Activated CD8-positive, alpha-beta memory T cell treated with anti-CD3 and anti-CD28 coated beads, Interleukin-2, amount 10 ng/mL, durations not matched to agents 7 days and 5 days (primary cell): ENCODE measurements around the gene CD81. TPM values are rescaled to one million over a fixed set of nuclear protein-coding genes. Genes with fewer than 3 reads are reported as not detected.

ENCODE experiments used
- ATAC-seq: fragments of 150-1000 bp; cut with Tn5 transposase; one replicate; pipeline ENCODE4 v1.10.0; 2021; ENCODE audit warnings: moderate library complexity
- CTCF ChIA-PET: fragments of 350-600 bp; sonication (Branson Sonifier 250); formaldehyde crosslinking; loops from one replicate; lab custom pipeline; 2021; ENCODE audit warnings: antibody characterized with exemption; lab: Charles Lee
- DNase-seq: peaks from one replicate; pipeline ENCODE4 v3.0.0-alpha.2; 2020
- H3K27ac Mint-ChIP-seq: one replicate; pipeline ENCODE4 v1.8.0; 2021; ENCODE audit warnings: mild to moderate bottlenecking, mixed read lengths
- H3K27me3 Mint-ChIP-seq: one replicate; pipeline ENCODE4 v1.8.0; 2021; ENCODE audit warnings: mixed read lengths
- H3K36me3 Mint-ChIP-seq: one replicate; pipeline ENCODE4 v1.8.0; 2021; ENCODE audit warnings: mild to moderate bottlenecking, mixed read lengths
- H3K4me1 Mint-ChIP-seq: one replicate; pipeline ENCODE4 v1.8.0; 2021; ENCODE audit warnings: mixed read lengths
- H3K4me3 Mint-ChIP-seq: one replicate; pipeline ENCODE4 v1.8.0; 2021; ENCODE audit warnings: mild to moderate bottlenecking, moderate library complexity, mixed read lengths
- H3K9me3 Mint-ChIP-seq: one replicate; pipeline ENCODE4 v1.8.0; 2022; ENCODE audit warnings: low read depth, mixed read lengths
- total RNA-seq, 2 experiments: library from RNA; stranded (reverse); gene quantifications; one replicate each; pipeline ENCODE4 v1.2.3, GENCODE V29; 2021

The CD81 gene
- total RNA-seq, 2 experiments from 2014 or later: 162 to 192 TPM

- Mint-ChIP-seq H3K4me3 (no peak overlapping the region), H3K9me3 (no peaks in the 10 kb centered on the region), H3K36me3 (no peaks in the 10 kb centered on the region), H3K27ac (no peak overlapping the region), H3K4me1 (no peaks in the 10 kb centered on the region), H3K27me3 (peaks cover 2% of the 10 kb centered on the region)
- ATAC-seq: no peak
- CTCF ChIA-PET: no interaction called here
- no peak for DNase-seq
Observed at GRCh38 chr11:2410616-2411015, 33.5 kb downstream of the CD81 start.

GRCh38 chr11:2411446-2412305 lies 34.6 kb downstream of the CD81 start:
- no peak overlapping the region for H3K4me3 Mint-ChIP-seq
- H3K4me1 Mint-ChIP-seq: no peaks in the 10 kb centered on the region
- CTCF ChIA-PET: interaction anchor here (1.2 kb wide), 1 partner anchor 107 kb away, joined by 3 read pairs; no protein-coding TSS in a partner anchor
- ATAC-seq: no peak
- DNase-seq: no peak
- no peaks in the 10 kb centered on the region for H3K36me3 Mint-ChIP-seq
- no peaks in the 10 kb centered on the region for H3K9me3 Mint-ChIP-seq
- H3K27me3 Mint-ChIP-seq: peaks cover 2% of the 10 kb centered on the region
- H3K27ac Mint-ChIP-seq: no peak overlapping the region

GRCh38 chr11:2412323-2412722 lies 35.2 kb downstream of the CD81 start:
- CTCF ChIA-PET: interaction anchor here (1.2 to 1.8 kb wide), 3 partner anchors 107 to 120 kb away, joined by 3 to 9 read pairs (median 6); no protein-coding TSS in a partner anchor

GRCh38 chr11:2413742-2414579 lies 36.9 kb downstream of the CD81 start:
- DNase-seq: no peak
- ATAC-seq: no peak
- H3K4me1 Mint-ChIP-seq: no peaks in the 10 kb centered on the region
- no peak overlapping the region for H3K4me3 Mint-ChIP-seq
- no peaks in the 10 kb centered on the region for H3K9me3 Mint-ChIP-seq
- H3K27ac Mint-ChIP-seq: no peak overlapping the region
- CTCF ChIA-PET: interaction anchor here (0.9 to 12.4 kb wide), 4 partner anchors 13 to 118 kb away, joined by 3 to 432 read pairs (median 8); partner anchors contain the start of genes C11orf21, TSPAN32 and TSSC4
- peaks cover 2% of the 10 kb centered on the region for H3K27me3 Mint-ChIP-seq
- no peaks in the 10 kb centered on the region for H3K36me3 Mint-ChIP-seq

More at GRCh38 chr11:2412323-2412722, 35.2 kb downstream of the CD81 start:
- Mint-ChIP-seq H3K9me3 (no peaks in the 10 kb centered on the region), H3K4me1 (no peaks in the 10 kb centered on the region), H3K27ac (no peak overlapping the region), H3K4me3 (no peak overlapping the region), H3K27me3 (peaks cover 2% of the 10 kb centered on the region), H3K36me3 (no peaks in the 10 kb centered on the region)
- DNase-seq: no peak
- no peak for ATAC-seq

GRCh38 chr11:2414616-2415015 lies 37.5 kb downstream of the CD81 start:
- CTCF ChIA-PET: interaction anchor here (12.4 kb wide), 1 partner anchor 112 kb away, joined by 432 read pairs; the partner anchor contains the start of genes C11orf21 and TSPAN32
- Mint-ChIP-seq H3K4me3 (no peak overlapping the region), H3K4me1 (no peaks in the 10 kb centered on the region), H3K27ac (no peak overlapping the region), H3K36me3 (no peaks in the 10 kb centered on the region), H3K9me3 (no peaks in the 10 kb centered on the region), H3K27me3 (peaks cover 2% of the 10 kb centered on the region)
- DNase-seq: no peak
- ATAC-seq: no peak

- Mint-ChIP-seq H3K9me3 (no peaks in the 10 kb centered on the region), H3K4me1 (no peaks in the 10 kb centered on the region), H3K27ac (no peak overlapping the region), H3K4me3 (no peak overlapping the region), H3K36me3 (no peaks in the 10 kb centered on the region), H3K27me3 (peaks cover 2% of the 10 kb centered on the region)
- CTCF ChIA-PET: interaction anchor here (1.1 to 12.4 kb wide), 2 partner anchors 15 to 112 kb away, joined by 4 to 432 read pairs; partner anchors contain the start of genes C11orf21, TSPAN32 and TSSC4
- no peak for DNase-seq
- ATAC-seq: no peak
Observed at GRCh38 chr11:2415171-2415570, 38.1 kb downstream of the CD81 start.

- Mint-ChIP-seq H3K27me3 (peaks cover 2% of the 10 kb centered on the region), H3K36me3 (no peaks in the 10 kb centered on the region), H3K9me3 (no peaks in the 10 kb centered on the region), H3K4me1 (no peaks in the 10 kb centered on the region), H3K27ac (no peak overlapping the region), H3K4me3 (no peak overlapping the region)
- no peak for DNase-seq
- CTCF ChIA-PET: interaction anchor here (0.6 to 12.4 kb wide), 3 partner anchors 15 to 589 kb away, joined by 3 to 432 read pairs (median 4); partner anchors contain the start of genes C11orf21, TSPAN32 and TSSC4
- ATAC-seq: no peak
Observed at GRCh38 chr11:2415601-2416380, 38.7 kb downstream of the CD81 start.

DNA sequence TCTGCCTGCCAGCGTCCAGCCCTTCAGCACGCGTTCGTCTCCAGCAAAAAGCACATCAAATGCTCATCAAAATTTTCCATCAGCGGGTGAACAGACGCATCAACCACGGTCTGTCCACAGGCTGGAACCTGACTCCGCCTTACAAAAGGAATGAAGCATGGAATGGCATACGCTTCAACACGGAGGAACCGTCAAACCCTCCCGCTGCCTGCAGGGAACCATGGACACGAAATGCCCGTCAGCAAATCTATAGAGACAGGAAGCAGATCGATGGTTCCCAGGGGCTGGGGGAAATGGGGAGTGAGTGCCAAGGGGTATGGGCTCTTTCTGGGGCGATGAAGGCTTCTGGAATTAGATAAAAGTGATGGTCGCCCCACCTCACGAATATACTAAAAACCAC lies 39.7 kb downstream of the CD81 start:
- H3K27me3 Mint-ChIP-seq: no peaks in the 10 kb centered on the region
- H3K36me3 Mint-ChIP-seq: no peaks in the 10 kb centered on the region
- ATAC-seq (no peak), DNase-seq (no peak)
- no peaks in the 10 kb centered on the region for H3K9me3 Mint-ChIP-seq
- no peak overlapping the region for H3K27ac Mint-ChIP-seq
- no peaks in the 10 kb centered on the region for H3K4me1 Mint-ChIP-seq
- CTCF ChIA-PET: interaction anchor here (0.6 to 12.4 kb wide), 6 partner anchors 17 to 588 kb away, joined by 3 to 432 read pairs (median 22); partner anchors contain the start of genes C11orf21, TSPAN32 and TSSC4
- H3K4me3 Mint-ChIP-seq: no peak overlapping the region

- Mint-ChIP-seq H3K4me1 (no peaks in the 10 kb centered on the region), H3K27me3 (no peaks in the 10 kb centered on the region), H3K9me3 (no peaks in the 10 kb centered on the region), H3K27ac (no peak overlapping the region), H3K36me3 (no peaks in the 10 kb centered on the region), H3K4me3 (no peak overlapping the region)
- ATAC-seq (no peak), DNase-seq (no peak)
- CTCF ChIA-PET: interaction anchor here (1.1 to 12.4 kb wide), 9 partner anchors 10 to 474 kb away, joined by 3 to 432 read pairs (median 39); partner anchors contain the start of genes C11orf21, CD81, TSPAN32 and TSSC4
Observed at GRCh38 chr11:2417856-2418692, 41.0 kb downstream of the CD81 start.

- Mint-ChIP-seq H3K36me3 (no peaks in the 10 kb centered on the region), H3K27me3 (no peaks in the 10 kb centered on the region), H3K27ac (no peak overlapping the region), H3K9me3 (no peaks in the 10 kb centered on the region), H3K4me1 (no peaks in the 10 kb centered on the region), H3K4me3 (no peak overlapping the region)
- CTCF ChIA-PET: interaction anchor here (1.0 to 12.4 kb wide), 23 partner anchors 9 to 473 kb away, joined by 3 to 432 read pairs (median 14); partner anchors contain the start of genes C11orf21, CD81, TSPAN32 and TSSC4
- DNase-seq (no peak), ATAC-seq (no peak)
Observed at GRCh38 chr11:2418693-2419360, 41.7 kb downstream of the CD81 start.
